OCI-LY3 (cell line): ENCODE data around the gene ABHD17B.
A peak's percentile ranks its signal among the peaks of the same experiment; 100 is the strongest.

Source experiments
- H2AFZ ChIP-seq: fragments of 200-600, 300-600 bp; shearing (Covaris generic); 2 replicates; pipeline ENCODE4 v1.6.0; 2014; ENCODE audit warnings: antibody characterized with exemption, low read depth, low read length
- H3K27ac ChIP-seq: fragments of 200-600, 300-600 bp; sonication (generic); 2 replicates; pipeline ENCODE4 v1.5.1; 2014; ENCODE audit warnings: mild to moderate bottlenecking, low read length, moderate library complexity, mixed read lengths
- H3K27me3 ChIP-seq: fragments of 200-600, 300-600 bp; sonication (generic); 2 replicates; pipeline ENCODE4 v1.6.1; 2014; ENCODE audit warnings: low read depth, low read length, mixed read lengths
- H3K36me3 ChIP-seq: fragments of 200-600, 300-600 bp; sonication (generic); replicated peaks from 2 replicates; pipeline ENCODE3; 2014; ENCODE audit warnings: low read depth, low read length, mixed read lengths
- H3K4me1 ChIP-seq: fragments of 300-600, 200-600 bp; sonication (generic); 2 replicates; pipeline ENCODE4 v1.6.1; 2014; ENCODE audit warnings: low read length, mixed read lengths
- H3K4me2 ChIP-seq: fragments of 200-600, 300-600 bp; sonication (generic); 2 replicates; pipeline ENCODE4 v1.6.1; 2014; ENCODE audit warnings: low read length, mixed read lengths
- H3K4me3 ChIP-seq: fragments of 300-600, 200-600 bp; sonication (generic); 2 replicates; pipeline ENCODE4 v1.5.1; 2014; ENCODE audit warnings: antibody characterized with exemption, mild to moderate bottlenecking, low read length, moderate library complexity
- H3K79me2 ChIP-seq: fragments of 300-600, 200-600 bp; shearing (Covaris generic); 2 replicates; pipeline ENCODE4 v1.6.1; 2014; ENCODE audit warnings: mild to moderate bottlenecking, low read length, mixed read lengths
- H3K9ac ChIP-seq: fragments of 300-600, 200-600 bp; shearing (Covaris generic); 2 replicates; pipeline ENCODE4 v1.6.0; 2014; ENCODE audit warnings: mild to moderate bottlenecking, low read length, moderate library complexity
- H3K9me3 ChIP-seq: fragments of 200-600, 300-600 bp; shearing (Covaris generic); 2 replicates; pipeline ENCODE4 v1.6.1; 2014; ENCODE audit warnings: low read length, mixed read lengths; ENCODE audit not compliant: insufficient read depth
- H4K20me1 ChIP-seq: fragments of 200-600, 300-600 bp; sonication (generic); 2 replicates; pipeline ENCODE4 v1.6.1; 2016; ENCODE audit warnings: low read length, mixed read lengths; ENCODE audit not compliant: insufficient read depth
- CTCF ChIP-seq: fragments of 200-600, 300-600 bp; sonication (generic); IDR thresholded peaks from 2 replicates; pipeline ENCODE4 v1.5.1; 2014; ENCODE audit warnings: antibody characterized with exemption, low read length, low read depth
- EZH2phosphoT487 ChIP-seq: fragments of 200-600 bp; shearing (Covaris generic); IDR thresholded peaks from 2 replicates; pipeline ENCODE4 v1.6.1; 2018; ENCODE audit warnings: antibody characterized with exemption, mixed run types, low read depth

Gene ABHD17B

GRCh38 chr9:71844808-71845207, 66.2 kb downstream of the ABHD17B start:
- no peaks in the 10 kb centered on the region for H3K27me3 ChIP-seq
- no peaks in the 10 kb centered on the region for H3K79me2 ChIP-seq
- H3K36me3 ChIP-seq = no peaks in the 10 kb centered on the region
- no peak overlapping the region for H3K27ac ChIP-seq
- no peak for TF ChIP-seq EZH2phosphoT487
- TF ChIP-seq CTCF = no peak
- H3K4me2 ChIP-seq = no peak overlapping the region
- H4K20me1 ChIP-seq = no peaks in the 10 kb centered on the region
- no peaks in the 10 kb centered on the region for H3K9me3 ChIP-seq
- H2AFZ ChIP-seq = no peak overlapping the region
- H3K9ac ChIP-seq = no peak overlapping the region
- no peaks in the 10 kb centered on the region for H3K4me1 ChIP-seq
- H3K4me3 ChIP-seq = no peak overlapping the region

GRCh38 chr9:71839668-71840067, 71.3 kb downstream of the ABHD17B start:
- TF ChIP-seq CTCF (no peak), EZH2phosphoT487 (no peak)
- Histone ChIP-seq H3K9ac (no peak overlapping the region), H3K9me3 (no peaks in the 10 kb centered on the region), H3K27me3 (no peaks in the 10 kb centered on the region), H3K4me1 (no peaks in the 10 kb centered on the region), H3K36me3 (no peaks in the 10 kb centered on the region), H4K20me1 (no peaks in the 10 kb centered on the region), H2AFZ (no peak overlapping the region), H3K79me2 (no peaks in the 10 kb centered on the region), H3K4me2 (no peak overlapping the region), H3K27ac (no peak overlapping the region), H3K4me3 (no peak overlapping the region)

GRCh38 chr9:71835596-71835995, 75.4 kb downstream of the ABHD17B start:
- TF ChIP-seq CTCF (no peak), EZH2phosphoT487 (no peak)
- no peaks in the 10 kb centered on the region for H3K36me3 ChIP-seq
- H2AFZ ChIP-seq = no peak overlapping the region
- no peak overlapping the region for H3K27ac ChIP-seq
- H3K4me2 ChIP-seq = no peak overlapping the region
- H3K4me1 ChIP-seq = peaks cover 16% of the 10 kb centered on the region
- no peaks in the 10 kb centered on the region for H3K79me2 ChIP-seq
- no peaks in the 10 kb centered on the region for H3K9me3 ChIP-seq
- H4K20me1 ChIP-seq = no peaks in the 10 kb centered on the region
- no peaks in the 10 kb centered on the region for H3K27me3 ChIP-seq
- H3K9ac ChIP-seq = no peak overlapping the region
- no peak overlapping the region for H3K4me3 ChIP-seq

GRCh38 chr9:71830929-71831328, 80.1 kb downstream of the ABHD17B start:
- Histone ChIP-seq H3K9me3 (no peaks in the 10 kb centered on the region), H2AFZ (no peak overlapping the region), H4K20me1 (no peaks in the 10 kb centered on the region), H3K4me1 (peaks cover 20% of the 10 kb centered on the region), H3K9ac (no peak overlapping the region), H3K4me3 (no peak overlapping the region), H3K36me3 (no peaks in the 10 kb centered on the region), H3K27ac (0 out of 2 replicates have a peak overlapping the region, but pooled peaks have one; percentile 3), H3K4me2 (peak overlapping the region; percentile 34), H3K79me2 (no peaks in the 10 kb centered on the region), H3K27me3 (no peaks in the 10 kb centered on the region)
- TF ChIP-seq CTCF = no peak
- no peak for TF ChIP-seq EZH2phosphoT487
